ENCODE measurements around the gene CDKN2B. TPM values are rescaled to one million over a fixed set of nuclear protein-coding genes. Genes with fewer than 3 reads are reported as not detected.

The CDKN2B gene
- total RNA-seq (2012; rRNA removed) = 3.6 and 5.6 TPM in 2 replicates
- 7.3 and 8.2 TPM in 2 replicates for polyA plus RNA-seq (2012; rRNA removed)
- polyA plus RNA-seq (2012; cell fraction: cytosol; rRNA removed) = 4.0 and 5.4 TPM in 2 replicates
- polyA plus RNA-seq (2012; cell fraction: nucleus; rRNA removed; ENCODE audit: low replicate concordance) = 20.4 and 30.8 TPM in 2 replicates
- Bru-seq, nascent RNA = percentile 64 among the genes with signal in this experiment
- BruChase-seq, experiment 1, labeled RNA remaining after a 6-hour chase = percentile 66 among the genes with signal in this experiment
- percentile 86 among the genes with signal in this experiment for BruChase-seq, experiment 2, labeled RNA remaining after a 2-hour chase
- long read RNA-seq, transcript CDKN2B-201 (2 exons, 3,911 nt) = major isoform, 10 of 14 reads
- long read RNA-seq, partial matches to known transcripts = 1 of 14 reads
- long read RNA-seq, other reads (novel, unspliced or antisense) = 0 of 14 reads

- no peaks in the 10 kb centered on the region for H3K27me3 ChIP-seq (ENCODE audit: control insufficient read depth, insufficient read depth, low read length)
- peaks cover 8 to 17% of the 10 kb centered on the region in 2 experiments; a peak in 3 of 4 replicates for H3K79me1 ChIP-seq (ENCODE audit: low read depth in 1 of 2, low read length in 2 of 2)
- no peaks in the 10 kb centered on the region for H4K20me1 ChIP-seq (ENCODE audit: insufficient read depth, low read length)
- H4K8ac ChIP-seq (ENCODE audit: low read depth in 2 of 2, low read length in 2 of 2) = no peak within 1 kb of the TSS
- H3K18ac ChIP-seq (ENCODE audit: low read depth, low read length) = peak within 1 kb of the TSS; percentile 4; the same call in 1 of the 2 replicates
- ChIA-PET POLR2A (ENCODE audit: unreplicated experiment) (interaction anchor here (0.5 to 0.8 kb wide), 4 partner anchors 67 to 235 kb away, joined by 3 to 5 read pairs (median 3); no protein-coding TSS in a partner anchor), CTCF (interaction anchor here (0.6 to 5.8 kb wide), 29 partner anchors 11 to 351 kb away, joined by 3 to 39 read pairs (median 4); partner anchors contain the start of gene CDKN2B-AS1)
- peak within 1 kb of the TSS; percentile 70 for H3K27ac ChIP-seq (ENCODE audit: insufficient read depth, low read length)
- H3K4me2 ChIP-seq (ENCODE audit: low read depth, low read length) = peak within 1 kb of the TSS; percentile 82
- peak within 1 kb of the TSS; percentile 79 for H3K9ac ChIP-seq (ENCODE audit: low read depth, low read length)
- H2AK9ac ChIP-seq (replicated peaks; ENCODE audit: low read depth, low read length, poor library complexity) = peak within 1 kb of the TSS; percentile 75
- peak within 1 kb of the TSS; percentile 60 for H2BK5ac ChIP-seq (ENCODE audit: low read depth, low read length, poor library complexity, severe bottlenecking)
- H3K4me1 ChIP-seq (ENCODE audit: control insufficient read depth, insufficient read depth, low read length) = peaks cover 8% of the 10 kb centered on the region; the same call in 1 of the 2 replicates
- dilution Hi-C loops (cut with HindIII; ENCODE audit: low sequenced_read_pairs, unreplicated experiment) (no loop called here), intact Hi-C loops (cut with micrococcal nuclease) (loop anchor here (1.0 to 5.0 kb wide), 6 partner anchors 93 to 438 kb away; partner anchors contain the start of gene DMRTA1), in situ Hi-C loops (cut with MboI; ENCODE audit: low sequenced_read_pairs) (loop anchor here (5.0 to 25.0 kb wide), 2 partner anchors 192 to 672 kb away; partner anchors contain the start of gene KLHL9)
- BruUV-seq (replicated peaks) = no TSS peak
- 2% methylated on average over 48 of the region's 86 CpGs; no CpG with 5 or more reads in 1 of the 2 experiments for WGBS, 2 experiments (ENCODE audit: extremely low coverage in 2 of 2, insufficient read length in 1 of 2)
- no peak within 1 kb of the TSS for H4K91ac ChIP-seq (ENCODE audit: insufficient read depth, low read depth, low read length)
- H3K14ac ChIP-seq (replicated peaks; ENCODE audit: low read depth, low read length) = peak within 1 kb of the TSS; percentile 64
- no peak within 1 kb of the TSS for H4K5ac ChIP-seq (ENCODE audit: low read depth, low read length)
- ATAC-seq (ENCODE audit: low read depth) (peak; percentile 98), DNase-seq (peak; percentile 94)
- no peaks in the 10 kb centered on the region for H3K9me3 ChIP-seq (ENCODE audit: control insufficient read depth, insufficient read depth, low read length)
- no peak within 1 kb of the TSS; the same call in 1 of the 2 replicates for H2BK120ac ChIP-seq (ENCODE audit: low read depth, low read length)
- H3K4ac ChIP-seq (ENCODE audit: low read depth, low read length) = peak within 1 kb of the TSS; percentile 47
- peak within 1 kb of the TSS; percentile 57 for H3K56ac ChIP-seq (ENCODE audit: extremely low read depth, insufficient read depth, low read length)
- peaks cover 3% of the 10 kb centered on the region; the same call in 1 of the 2 replicates for H3K36me3 ChIP-seq (ENCODE audit: control insufficient read depth, insufficient read depth, low read length)
- peak within 1 kb of the TSS; percentile 65 for H3K4me3 ChIP-seq (ENCODE audit: insufficient read depth, low read depth, low read length)
- no peak within 1 kb of the TSS for H2BK15ac ChIP-seq (ENCODE audit: low read depth, low read length)
- H2AFZ ChIP-seq (replicated peaks; ENCODE audit: low read length, poor library complexity) = peak within 1 kb of the TSS; percentile 94
- no peaks in the 10 kb centered on the region for H3K9me1 ChIP-seq (ENCODE audit: insufficient read depth, low read length)
- H2AK5ac ChIP-seq (ENCODE audit: low read depth, low read length) = peak within 1 kb of the TSS; percentile 27; the same call in 1 of the 2 replicates
- H3K23ac ChIP-seq (ENCODE audit: low read depth, low read length) = peak within 1 kb of the TSS; percentile 43; the same call in 1 of the 2 replicates
- H2BK20ac ChIP-seq (ENCODE audit: low read depth, low read length) = no peak within 1 kb of the TSS
- TF ChIP-seq POLR2A (IDR thresholded peaks at IDR 0.05; ENCODE audit: low read depth, low read length) (peak; percentile 97), RCOR1 (IDR thresholded peaks at IDR 0.05; ENCODE audit: insufficient replicate concordance, low read length) (no peak), MAZ (IDR thresholded peaks at IDR 0.05; ENCODE audit: borderline replicate concordance, low read depth, low read length) (peak; percentile 73; the same call in 1 of the 2 replicates), BHLHE40 (IDR thresholded peaks at IDR 0.05; ENCODE audit: low read depth, low read length) (no peak), CHD1 (IDR thresholded peaks at IDR 0.05; ENCODE audit: low read depth, low read length) (no peak), RFX5 (IDR thresholded peaks at IDR 0.05; ENCODE audit: low read depth, low read length) (no peak), MXI1 (IDR thresholded peaks at IDR 0.05; ENCODE audit: borderline replicate concordance, low read depth, low read length) (peak; percentile 81), NFE2L2 (IDR thresholded peaks at IDR 0.05; ENCODE audit: low read depth, low read length) (no peak), MAFK (IDR thresholded peaks at IDR 0.05; ENCODE audit: low read depth, low read length) (no peak), CTCF (conservative IDR thresholded peaks at IDR 0.05; ENCODE audit: low read depth, low read length) (peak; percentile 85), SMC3 (IDR thresholded peaks at IDR 0.05; ENCODE audit: low read depth, low read length) (peak; percentile 76)
- TF ChIP-seq, protein P1, sequence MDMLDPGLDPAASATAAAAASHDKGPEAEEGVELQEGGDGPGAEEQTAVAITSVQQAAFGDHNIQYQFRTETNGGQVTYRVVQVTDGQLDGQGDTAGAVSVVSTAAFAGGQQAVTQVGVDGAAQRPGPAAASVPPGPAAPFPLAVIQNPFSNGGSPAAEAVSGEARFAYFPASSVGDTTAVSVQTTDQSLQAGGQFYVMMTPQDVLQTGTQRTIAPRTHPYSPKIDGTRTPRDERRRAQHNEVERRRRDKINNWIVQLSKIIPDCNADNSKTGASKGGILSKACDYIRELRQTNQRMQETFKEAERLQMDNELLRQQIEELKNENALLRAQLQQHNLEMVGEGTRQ (IDR thresholded peaks at IDR 0.05; ENCODE audit: low read depth, low read length) = peak; percentile 90
Observed at GRCh38 chr9:22008717-22009505, at the start of gene CDKN2B. Gene CDKN2B (minus strand): TSS chr9:22009305. CDS start chr9:22008953, 352 bp downstream.

Measured in IMR-90 (cell line).